Posterior cingulate gyrus (tissue), 11 donors: Measurements from ENCODE around the gene TBX3.
"Not testable (repeated sequence)": the region's sequence is repeated elsewhere in the genome, so short reads cannot be mapped to it uniquely, and the experiment has no call there.

Source experiments
- DNase-seq, 10 donors: peaks; one replicate each; pipeline versions ENCODE4 v3.0.0 to v3.0.0-alpha.2; 2020 to 2021; ENCODE audit warnings: mixed read lengths in 3 of 10
- intact Hi-C: fragments of 100-400 bp; cut with DNase I; formaldehyde crosslinking; loops from one replicate; pipeline ENCODE4 v1.15.1; 2023

TBX3 gene

GRCh38 chr12:114684098-114684869 lies at the start of gene TBX3:
Gene TBX3, minus strand, starts transcription at chr12:114684175. Its CDS starts 975 bp downstream, at chr12:114683200.
- peak in 6 of 10 donors; percentile 34 to 90 (median 56) for DNase-seq
- intact Hi-C loops, result no loop called here

- DNase-seq, result peak in 1 of 10 donors; percentile 60
- intact Hi-C loops, result no loop called here
Observed at GRCh38 chr12:114732426-114733030, 48.6 kb upstream of the TBX3 start.

- DNase-seq, result no peak
- intact Hi-C loops, result no loop called here
Observed at GRCh38 chr12:114729731-114730130, 45.8 kb upstream of the TBX3 start.

GRCh38 chr12:114726092-114726710 lies 42.2 kb upstream of the TBX3 start:
- intact Hi-C loops, result no loop called here
- DNase-seq, result peak in 1 of 10 donors; percentile 56

- intact Hi-C loops, result not testable (repeated sequence)
- DNase-seq, result peak in 1 of 10 donors; percentile 21
Observed at GRCh38 chr12:114722176-114722575, 38.2 kb upstream of the TBX3 start.

GRCh38 chr12:114721266-114721665 lies 37.3 kb upstream of the TBX3 start:
- intact Hi-C loops, result no loop called here
- no peak for DNase-seq

- intact Hi-C loops, result no loop called here
- no peak for DNase-seq
Observed at GRCh38 chr12:114713466-114714215, 29.7 kb upstream of the TBX3 start.

- intact Hi-C loops, result no loop called here
- DNase-seq, result no peak
Observed at GRCh38 chr12:114711689-114712152, 27.7 kb upstream of the TBX3 start.

- no peak for DNase-seq
- intact Hi-C loops, result no loop called here
Observed at GRCh38 chr12:114710151-114710550, 26.2 kb upstream of the TBX3 start.

GRCh38 chr12:114709112-114709511 lies 25.1 kb upstream of the TBX3 start:
- intact Hi-C loops, result no loop called here
- DNase-seq, result no peak

- intact Hi-C loops, DNase-seq: not testable (repeated sequence)
Observed at GRCh38 chr12:114708598-114708997, 24.6 kb upstream of the TBX3 start.

GRCh38 chr12:114704096-114704495 lies 20.1 kb upstream of the TBX3 start:
- peak in 1 of 10 donors; percentile 26 for DNase-seq
- intact Hi-C loops, result no loop called here

GRCh38 chr12:114703060-114703493 lies 19.1 kb upstream of the TBX3 start:
- intact Hi-C loops, result no loop called here
- DNase-seq, result no peak

GRCh38 chr12:114702462-114702861 lies 18.5 kb upstream of the TBX3 start:
- DNase-seq, result no peak
- intact Hi-C loops, result no loop called here

GRCh38 chr12:114701553-114701952 lies 17.6 kb upstream of the TBX3 start:
- intact Hi-C loops, result no loop called here
- DNase-seq, result no peak

GRCh38 chr12:114701104-114701414 lies 17.1 kb upstream of the TBX3 start:
- intact Hi-C loops, result no loop called here

GRCh38 chr12:114700392-114701103 lies 16.6 kb upstream of the TBX3 start:
- intact Hi-C loops, result no loop called here
- peak in 1 of 10 donors; percentile 38 for DNase-seq

More at GRCh38 chr12:114701104-114701414, 17.1 kb upstream of the TBX3 start:
- no peak for DNase-seq

GRCh38 chr12:114698566-114699163 lies 14.7 kb upstream of the TBX3 start:
- no peak for DNase-seq
- intact Hi-C loops, result no loop called here

GRCh38 chr12:114697741-114698565 lies 14.0 kb upstream of the TBX3 start:
- intact Hi-C loops, result no loop called here
- peak in 1 of 10 donors; percentile 67 for DNase-seq
